GM12892 (cell line): ENCODE measurements around the gene CHST15.

ENCODE experiments used
- POLR2A ChIP-seq: IDR thresholded peaks from 2 replicates; pipeline ENCODE4 v1.6.1; 2011; ENCODE audit warnings: low read depth, low read length, control low read depth
- POLR2AphosphoS5 ChIP-seq: IDR thresholded peaks from 2 replicates; pipeline ENCODE4 v1.6.1; 2011; ENCODE audit warnings: low read depth, low read length, control low read depth

DNA sequence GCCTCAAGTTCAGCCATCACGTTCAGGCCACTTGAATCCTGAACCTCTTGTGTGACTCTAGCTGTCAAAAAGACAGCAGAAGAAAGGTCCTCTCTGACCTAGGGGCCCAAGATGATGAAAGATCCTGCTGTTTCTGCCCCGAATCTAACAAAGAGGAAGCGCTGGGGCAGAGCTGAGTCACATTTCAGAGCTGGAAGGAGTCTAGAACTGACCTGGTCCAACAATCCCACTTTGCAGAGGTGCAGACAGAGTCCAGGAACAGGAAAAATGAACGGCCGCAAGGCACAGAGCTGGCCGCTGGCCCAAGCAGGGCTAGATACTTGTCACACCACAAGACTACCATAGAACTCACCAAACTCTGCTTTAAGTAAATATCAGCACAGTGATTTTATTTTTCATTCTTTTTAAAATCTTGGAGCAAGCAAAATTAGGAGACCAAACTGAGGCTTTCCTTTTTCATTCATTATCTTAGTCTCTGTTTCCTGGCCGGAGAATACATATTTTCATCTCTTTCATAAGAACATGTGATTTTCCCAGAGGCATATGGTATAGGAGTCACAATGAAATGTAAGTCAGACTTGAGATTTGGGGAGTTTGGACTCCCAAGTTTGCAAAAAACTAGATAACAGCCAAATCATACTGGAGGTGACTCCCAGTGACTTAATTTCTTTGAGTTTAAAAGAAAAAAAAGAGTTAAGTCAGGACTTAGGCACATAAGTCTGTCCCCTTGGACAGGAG is 52.8 kb downstream of the CHST15 start:
- no peak for TF ChIP-seq POLR2A
- TF ChIP-seq POLR2AphosphoS5: no peak
